Measurements from ENCODE around the gene DPPA2.

DNA sequence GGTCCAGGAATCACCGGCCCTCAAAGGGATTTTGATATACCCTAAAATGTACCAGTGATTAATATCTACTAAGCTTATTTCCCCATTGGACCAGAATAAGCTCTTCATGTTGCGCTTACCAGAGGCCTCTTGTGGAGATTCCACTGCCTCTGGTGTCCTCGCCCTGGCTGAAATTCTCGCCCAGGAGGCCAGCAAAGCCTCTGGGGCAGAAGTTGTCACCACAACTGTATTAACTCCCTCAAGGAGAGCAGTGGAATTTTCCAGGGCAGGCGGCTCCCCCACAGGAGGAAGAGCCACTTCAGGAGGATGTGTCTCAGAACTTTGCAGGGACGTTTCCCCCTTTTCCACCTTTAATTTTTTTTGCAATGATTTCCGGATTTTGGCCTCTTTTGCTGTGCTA, 14.1 kb upstream of the DPPA2 start:
- TF ChIP-seq, protein P1, sequence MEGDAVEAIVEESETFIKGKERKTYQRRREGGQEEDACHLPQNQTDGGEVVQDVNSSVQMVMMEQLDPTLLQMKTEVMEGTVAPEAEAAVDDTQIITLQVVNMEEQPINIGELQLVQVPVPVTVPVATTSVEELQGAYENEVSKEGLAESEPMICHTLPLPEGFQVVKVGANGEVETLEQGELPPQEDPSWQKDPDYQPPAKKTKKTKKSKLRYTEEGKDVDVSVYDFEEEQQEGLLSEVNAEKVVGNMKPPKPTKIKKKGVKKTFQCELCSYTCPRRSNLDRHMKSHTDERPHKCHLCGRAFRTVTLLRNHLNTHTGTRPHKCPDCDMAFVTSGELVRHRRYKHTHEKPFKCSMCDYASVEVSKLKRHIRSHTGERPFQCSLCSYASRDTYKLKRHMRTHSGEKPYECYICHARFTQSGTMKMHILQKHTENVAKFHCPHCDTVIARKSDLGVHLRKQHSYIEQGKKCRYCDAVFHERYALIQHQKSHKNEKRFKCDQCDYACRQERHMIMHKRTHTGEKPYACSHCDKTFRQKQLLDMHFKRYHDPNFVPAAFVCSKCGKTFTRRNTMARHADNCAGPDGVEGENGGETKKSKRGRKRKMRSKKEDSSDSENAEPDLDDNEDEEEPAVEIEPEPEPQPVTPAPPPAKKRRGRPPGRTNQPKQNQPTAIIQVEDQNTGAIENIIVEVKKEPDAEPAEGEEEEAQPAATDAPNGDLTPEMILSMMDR (IDR thresholded peaks at IDR 0.05; ENCODE audit: control extremely low read depth in 1 of 3, insufficient read depth in 1 of 3, low read depth in 1 of 3, low read length in 3 of 3) = no peak
- no peak for TF ChIP-seq RAD21 (IDR thresholded peaks at IDR 0.05 in 1 of 2, conservative IDR thresholded peaks at IDR 0.05 in 1 of 2; ENCODE audit: low read depth in 2 of 2, low read length in 2 of 2)
- TF ChIP-seq SIX5 (IDR thresholded peaks at IDR 0.05; ENCODE audit: low read depth, low read length) = no peak
- no peak for TF ChIP-seq TAF1 (IDR thresholded peaks at IDR 0.05; ENCODE audit: low read depth, low read length)
- TF ChIP-seq EGR1 (IDR thresholded peaks at IDR 0.05; ENCODE audit: borderline replicate concordance, low read depth, low read length) = no peak
- no peak for TF ChIP-seq ZNF274 (IDR thresholded peaks at IDR 0.05; ENCODE audit: borderline replicate concordance, extremely low read depth, low read length)
- no peak for TF ChIP-seq EP300 (IDR thresholded peaks at IDR 0.05; ENCODE audit: borderline replicate concordance in 1 of 2, low read depth in 2 of 2, low read length in 2 of 2)
- TF ChIP-seq, protein P2, sequence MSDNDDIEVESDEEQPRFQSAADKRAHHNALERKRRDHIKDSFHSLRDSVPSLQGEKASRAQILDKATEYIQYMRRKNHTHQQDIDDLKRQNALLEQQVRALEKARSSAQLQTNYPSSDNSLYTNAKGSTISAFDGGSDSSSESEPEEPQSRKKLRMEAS (IDR thresholded peaks at IDR 0.05) = no peak
- no peak for TF ChIP-seq POLR2A (IDR thresholded peaks at IDR 0.05; ENCODE audit: control extremely low read depth in 1 of 2, low read depth in 2 of 2, low read length in 2 of 2)
- TF ChIP-seq POLR2AphosphoS5 (IDR thresholded peaks at IDR 0.05; ENCODE audit: low read depth, low read length) = no peak
- no peak for TF ChIP-seq EZH2 (IDR thresholded peaks at IDR 0.05; ENCODE audit: low read depth, low read length, severe bottlenecking)
